Heart right ventricle (tissue), 16 donors: ENCODE measurements around the gene TMEM132D. TPM values are rescaled to one million over a fixed set of nuclear protein-coding genes. Genes with fewer than 3 reads are reported as not detected.

Experiments
- ATAC-seq, 8 donors: fragments of 200-7000 bp; cut with Tn5 transposase; one replicate each; pipeline ENCODE4 v1.9.1; 2020; ENCODE audit warnings: mild to moderate bottlenecking in 8 of 8, moderate library complexity in 8 of 8, moderate number of reproducible peaks in 1 of 8
- DNase-seq, 2 donors: peaks; one replicate each; pipeline ENCODE4 v3.0.0-alpha.2; 2020
- H3K27ac ChIP-seq, 10 donors: fragments of 200-600 bp; sonication (generic) in 2 of 10; one replicate each; pipeline versions ENCODE4 v1.5.0 to v1.8.0; 2020 to 2022; ENCODE audit warnings: mild to moderate bottlenecking in 3 of 10
- H3K27me3 ChIP-seq, 7 donors: fragments of 200-600 bp; one replicate each; pipeline ENCODE4 v1.8.0; 2021 to 2022; ENCODE audit warnings: mild to moderate bottlenecking in 2 of 7
- H3K36me3 ChIP-seq, 9 donors: fragments of 200-600 bp; sonication (generic) in 1 of 9; one replicate each; pipeline versions ENCODE4 v1.5.0 to v1.8.0; 2020 to 2022; ENCODE audit warnings: mild to moderate bottlenecking in 2 of 9
- H3K4me1 ChIP-seq, 9 donors: fragments of 200-600 bp; sonication (generic) in 1 of 9; one replicate each; pipeline versions ENCODE4 v1.5.0 to v1.8.0; 2020 to 2022; ENCODE audit warnings: mild to moderate bottlenecking in 4 of 9
- H3K4me3 ChIP-seq, 10 donors: fragments of 200-600 bp; sonication (generic) in 2 of 10; one replicate each; pipeline versions ENCODE4 v1.5.0 to v1.8.0; 2020 to 2022; ENCODE audit warnings: mild to moderate bottlenecking in 7 of 10, moderate library complexity in 2 of 10
- H3K9me3 ChIP-seq, 11 donors: fragments of 200-600 bp in 10 of 11; sonication (generic) in 2 of 11; one replicate each; pipeline versions ENCODE4 v1.5.0 to v1.8.0; 2013 to 2022; ENCODE audit warnings: mild to moderate bottlenecking in 2 of 11, control low read depth in 1 of 11, moderate library complexity in 1 of 11
- WGBS, 2 donors: extraction: QIAGEN DNeasy Blood & Tissue Kit; methylation state at CpG; one replicate each; pipeline ENCODE4 v1.1.7; 2013; ENCODE audit warnings: inconsistent platforms in 1 of 2; 5-methylcytosine and 5-hydroxymethylcytosine counted together
- intact Hi-C, 10 donors: fragments of 100-400 bp; cut with DNase I; formaldehyde crosslinking; loops; one replicate each; pipeline versions ENCODE4 v1.11.1 to v1.14.2; 2022
- polyA plus RNA-seq, 2 donors: library from polyadenylated mRNA; stranded (reverse); fragments of 200-250 nt; gene quantifications; one replicate each; pipeline ENCODE4 v1.2.3, GENCODE V29; 2013
- total RNA-seq, 10 donors: library from RNA; stranded (reverse); fragmentation: NEBNext Ultra II Directional in 3 of 10; extraction: Animal tissue kit (Norgen Biotek cat#: 25700) in 3 of 10; gene quantifications; one replicate each; pipeline versions ENCODE4 v1.2.1 to v1.2.4, GENCODE V29; 2021 to 2023
- TF ChIP-seq, protein P1 (sequence below), 9 donors: fragments of 200-600 bp; sonication (generic) in 2 of 9; IDR thresholded peaks; one replicate each; pipeline versions ENCODE4 v1.5.0 to v1.8.0; 2021 to 2022; ENCODE audit warnings: antibody characterized with exemption in 9 of 9, mild to moderate bottlenecking in 5 of 9, moderate library complexity in 1 of 9
- donor health status: Arrhythmogenic right ventricular cardiomyopathy.
- donor health status: ischemic (EF 13 %, LVEDD 7.1; RV severe dilation, severe dysfunction).
- donor health status: healthy with polysubstance abuse.
- donor health status: DM: no; HTN: yes; CAD: no.
- donor health status: DM: no; HTN: no; CAD: no.
- donor health status: ischemic (EF 25% LVEDD 6.9; RV normal size, moderate dysfunction).
- donor health status: ischemic (EF 25% LVEDD 5.7; RV mildly dilated, moderate dysfunction).
- donor health status: healthy.
- donor health status: DM: yes; HTN: yes; CAD: no.
- donor health status: Ischemic cardiomyopathy.
- donor health status: ischemic (EF 35%, LVEDD 5.7; RV mildly dilated, moderate dysfunction).
- donor health status: nonischemic (EF 11% LVEDD 7.7; RV severe dilation, severe dysfunction).
- donor health status: DM: yes; HTN: yes; CAD: no.
- donor health status: PGD.
- donor health status: ischemic (EF 29% LVEDD 5.4; RV normal size, mild dysfunction).
- donor health status: nonischemic (EF 23%, LVEDD 6.1; RV moderate dilation, normal function).

TMEM132D gene
- total and polyA plus RNA-seq, 12 donors: not detected

DNA sequence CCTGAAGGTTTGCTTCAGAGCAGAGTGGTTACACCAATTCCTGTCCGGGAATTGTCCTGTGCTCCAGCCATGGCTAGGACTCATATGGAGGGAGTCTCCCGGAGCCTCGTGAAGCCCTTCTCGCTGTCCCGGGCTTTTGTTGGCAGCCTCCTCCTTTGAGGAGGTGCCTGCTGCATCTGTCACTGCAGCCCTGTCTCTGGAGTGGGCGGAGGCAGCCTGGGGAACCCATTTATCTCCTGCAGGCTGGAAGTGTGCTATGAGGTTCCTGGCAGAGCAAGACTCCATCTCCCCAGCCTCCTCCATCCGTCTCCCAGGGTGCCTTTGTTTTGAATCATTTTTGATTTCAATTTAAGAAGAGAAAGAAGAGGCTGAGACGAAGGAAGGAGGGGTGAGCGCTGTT lies 695.3 kb downstream of the TMEM132D start:
- DNase-seq: no peak
- Histone ChIP-seq H3K27me3 (peaks cover 0 to 9% (median 0%) of the 10 kb centered on the region in 7 donors), H3K36me3 (no peaks in the 10 kb centered on the region), H3K9me3 (peaks cover 0 to 11% (median 0%) of the 10 kb centered on the region in 11 donors), H3K27ac (no peak overlapping the region), H3K4me3 (no peak overlapping the region), H3K4me1 (no peaks in the 10 kb centered on the region)
- TF ChIP-seq, protein P1, sequence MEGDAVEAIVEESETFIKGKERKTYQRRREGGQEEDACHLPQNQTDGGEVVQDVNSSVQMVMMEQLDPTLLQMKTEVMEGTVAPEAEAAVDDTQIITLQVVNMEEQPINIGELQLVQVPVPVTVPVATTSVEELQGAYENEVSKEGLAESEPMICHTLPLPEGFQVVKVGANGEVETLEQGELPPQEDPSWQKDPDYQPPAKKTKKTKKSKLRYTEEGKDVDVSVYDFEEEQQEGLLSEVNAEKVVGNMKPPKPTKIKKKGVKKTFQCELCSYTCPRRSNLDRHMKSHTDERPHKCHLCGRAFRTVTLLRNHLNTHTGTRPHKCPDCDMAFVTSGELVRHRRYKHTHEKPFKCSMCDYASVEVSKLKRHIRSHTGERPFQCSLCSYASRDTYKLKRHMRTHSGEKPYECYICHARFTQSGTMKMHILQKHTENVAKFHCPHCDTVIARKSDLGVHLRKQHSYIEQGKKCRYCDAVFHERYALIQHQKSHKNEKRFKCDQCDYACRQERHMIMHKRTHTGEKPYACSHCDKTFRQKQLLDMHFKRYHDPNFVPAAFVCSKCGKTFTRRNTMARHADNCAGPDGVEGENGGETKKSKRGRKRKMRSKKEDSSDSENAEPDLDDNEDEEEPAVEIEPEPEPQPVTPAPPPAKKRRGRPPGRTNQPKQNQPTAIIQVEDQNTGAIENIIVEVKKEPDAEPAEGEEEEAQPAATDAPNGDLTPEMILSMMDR (IDR thresholded peaks at IDR 0.05): no peak
- intact Hi-C loops: no loop called here
- no peak for ATAC-seq
- 64 to 74% methylated on average over 9 of the region's 9 CpGs for WGBS, 2 donors

DNA sequence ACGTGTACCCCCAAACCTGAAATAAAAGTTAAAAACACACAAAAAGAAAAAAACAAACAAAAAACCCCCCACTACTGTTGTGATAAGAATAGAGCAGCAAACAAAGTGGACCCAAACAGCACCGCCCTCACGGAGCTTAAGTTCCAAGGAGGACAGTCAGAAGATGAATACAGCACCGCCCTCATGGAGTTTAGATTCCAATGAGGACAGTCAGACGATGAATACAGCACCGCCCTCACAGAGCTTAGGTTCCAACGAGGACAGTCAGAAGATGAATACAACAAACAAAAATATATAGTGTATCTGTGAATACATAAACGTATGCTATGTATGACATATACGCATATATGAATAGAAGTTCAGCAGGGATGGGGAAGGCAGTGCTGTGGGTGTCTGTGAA lies 696.7 kb downstream of the TMEM132D start:
- TF ChIP-seq, protein P1 (IDR thresholded peaks at IDR 0.05): no peak
- no peaks in the 10 kb centered on the region for H3K4me1 ChIP-seq
- no peak for ATAC-seq
- H3K36me3 ChIP-seq: no peaks in the 10 kb centered on the region
- no peak for DNase-seq
- H3K9me3 ChIP-seq: peaks cover 0 to 11% (median 0%) of the 10 kb centered on the region in 11 donors
- 85% methylated on average over 9 of the region's 9 CpGs for WGBS, 2 donors
- H3K27ac ChIP-seq: no peak overlapping the region
- intact Hi-C loops: no loop called here
- H3K27me3 ChIP-seq: peaks cover 0 to 13% (median 0%) of the 10 kb centered on the region in 7 donors
- no peak overlapping the region for H3K4me3 ChIP-seq

DNA sequence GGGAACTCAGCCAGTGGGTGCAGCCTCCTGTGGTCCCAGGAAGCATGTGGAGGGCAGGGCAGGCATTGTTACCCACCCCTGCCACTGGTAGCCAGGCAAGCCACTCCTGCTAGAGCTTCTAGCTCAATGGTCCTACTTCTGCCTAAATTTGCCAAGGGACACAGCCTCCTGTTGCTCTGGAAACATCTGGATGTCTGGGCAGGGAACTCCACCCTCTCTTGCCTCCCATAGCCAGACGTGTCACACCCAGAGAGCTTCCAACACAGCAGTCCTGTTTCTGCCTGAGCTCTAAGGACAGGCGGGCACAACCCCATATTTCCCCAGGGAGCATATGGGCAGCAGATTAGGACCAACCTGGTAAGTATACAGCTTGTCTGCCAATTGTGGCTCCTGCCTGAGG lies 700.4 kb downstream of the TMEM132D start:
- no peak for DNase-seq
- peaks cover 0 to 17% (median 0%) of the 10 kb centered on the region in 11 donors for H3K9me3 ChIP-seq
- H3K4me1 ChIP-seq: no peaks in the 10 kb centered on the region
- intact Hi-C loops: no loop called here
- H3K4me3 ChIP-seq: no peak overlapping the region
- H3K27me3 ChIP-seq: peaks cover 0 to 11% (median 0%) of the 10 kb centered on the region in 7 donors
- WGBS, 2 donors: 44 to 45% methylated on average over 2 of the region's 2 CpGs
- H3K36me3 ChIP-seq: no peaks in the 10 kb centered on the region
- TF ChIP-seq, protein P1 (IDR thresholded peaks at IDR 0.05): no peak
- H3K27ac ChIP-seq: no peak overlapping the region
- ATAC-seq: no peak

DNA sequence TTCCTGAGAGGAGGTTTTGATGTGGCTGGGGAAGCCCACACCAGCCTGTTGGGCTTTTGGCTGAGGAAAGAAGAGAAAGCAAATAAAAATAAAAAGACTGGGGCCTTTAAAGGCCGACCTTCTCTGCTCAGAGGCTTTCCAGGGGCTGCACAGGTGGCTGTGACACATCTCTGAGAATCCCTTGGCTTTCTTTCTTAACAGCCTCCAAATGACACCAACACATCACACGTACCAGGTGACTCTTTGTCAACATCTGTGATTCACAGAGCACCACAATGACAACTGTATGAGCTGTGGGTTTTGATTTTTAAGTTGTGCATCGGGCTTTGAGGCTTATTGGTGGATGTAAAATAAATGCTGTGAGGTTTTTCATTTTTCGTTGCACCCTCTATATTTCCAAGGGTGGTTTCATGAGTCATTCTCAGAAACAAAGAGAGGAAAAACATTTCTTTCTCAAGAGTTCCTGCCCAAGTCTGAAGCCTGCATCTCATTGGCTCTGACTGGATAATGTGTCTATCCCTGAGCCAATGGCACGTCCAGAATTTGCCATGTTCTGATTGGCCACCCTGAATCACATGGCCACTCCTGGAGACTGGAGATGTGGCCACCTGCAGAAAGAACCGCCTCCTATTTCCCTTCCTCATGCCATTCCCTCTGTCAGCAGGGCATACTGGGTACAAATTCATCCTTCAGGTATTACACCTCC lies 701.6 kb downstream of the TMEM132D start:
- TF ChIP-seq, protein P1 (IDR thresholded peaks at IDR 0.05): no peak
- Histone ChIP-seq H3K4me3 (no peak overlapping the region), H3K36me3 (no peaks in the 10 kb centered on the region), H3K27me3 (peaks cover 0 to 11% (median 0%) of the 10 kb centered on the region in 7 donors), H3K4me1 (no peaks in the 10 kb centered on the region), H3K9me3 (peaks cover 0 to 17% (median 0%) of the 10 kb centered on the region in 11 donors), H3K27ac (no peak overlapping the region)
- intact Hi-C loops: no loop called here
- no peak for ATAC-seq
- DNase-seq: no peak
- 52 to 54% methylated on average over 6 of the region's 6 CpGs for WGBS, 2 donors
